Stimulated activated naive CD8-positive, alpha-beta T cell treated with anti-CD3 and anti-CD28 coated beads, Interleukin-15, amount 100 ng/mL, for 72 hours (primary cell): Measurements from ENCODE around the gene SP6.

Experiments used
- ATAC-seq: fragments of 150-1000 bp; cut with Tn5 transposase; 2 replicates; pipeline ENCODE4 v1.10.0; 2021; ENCODE audit warnings: mild to moderate bottlenecking, moderate library complexity
- DNase-seq, 2 donors: peaks; one replicate each; pipeline ENCODE4 v3.0.0; 2021 to 2022
- H3K27ac Mint-ChIP-seq, 2 donors: one replicate each; pipeline ENCODE4 v1.8.0; 2022; ENCODE audit warnings: mild to moderate bottlenecking in 2 of 2, mixed read lengths in 2 of 2, moderate library complexity in 2 of 2
- H3K27me3 Mint-ChIP-seq: one replicate; pipeline ENCODE4 v1.8.0; 2022; ENCODE audit warnings: mixed read lengths
- H3K4me1 Mint-ChIP-seq: one replicate; pipeline ENCODE4 v1.8.0; 2022; ENCODE audit warnings: mild to moderate bottlenecking, mixed read lengths
- H3K4me3 Mint-ChIP-seq, 2 donors: one replicate each; pipeline ENCODE4 v1.8.0; 2022; ENCODE audit warnings: mild to moderate bottlenecking in 2 of 2, mixed read lengths in 2 of 2, moderate library complexity in 1 of 2
- H3K9me3 Mint-ChIP-seq, 2 donors: one replicate each; pipeline ENCODE4 v1.8.0; 2022; ENCODE audit warnings: mixed read lengths in 2 of 2

Gene SP6

GRCh38 chr17:47870056-47870455 is 19.1 kb upstream of the SP6 start:
- Mint-ChIP-seq H3K27me3 (peaks cover 58% of the 10 kb centered on the region), H3K4me1 (peaks cover 10% of the 10 kb centered on the region), H3K9me3 (no peaks in the 10 kb centered on the region), H3K4me3 (no peak overlapping the region), H3K27ac (no peak overlapping the region)
- no peak for ATAC-seq
- no peak for DNase-seq

GRCh38 chr17:47869114-47869513 is 18.2 kb upstream of the SP6 start:
- DNase-seq, result no peak
- no peaks in the 10 kb centered on the region for H3K9me3 Mint-ChIP-seq
- ATAC-seq, result no peak
- peaks cover 48% of the 10 kb centered on the region for H3K27me3 Mint-ChIP-seq
- peaks cover 17% of the 10 kb centered on the region for H3K4me1 Mint-ChIP-seq
- H3K4me3 Mint-ChIP-seq, result no peak overlapping the region
- no peak overlapping the region for H3K27ac Mint-ChIP-seq

- Mint-ChIP-seq H3K9me3 (no peaks in the 10 kb centered on the region), H3K27ac (no peak overlapping the region), H3K4me3 (no peak overlapping the region), H3K4me1 (peaks cover 17% of the 10 kb centered on the region), H3K27me3 (peaks cover 39% of the 10 kb centered on the region)
- DNase-seq, result no peak
- ATAC-seq, result no peak
Observed at GRCh38 chr17:47867813-47868533, 17.0 kb upstream of the SP6 start.

GRCh38 chr17:47866941-47867340 is 16.0 kb upstream of the SP6 start:
- Mint-ChIP-seq H3K27ac (no peak overlapping the region), H3K4me1 (peaks cover 17% of the 10 kb centered on the region), H3K9me3 (no peaks in the 10 kb centered on the region), H3K27me3 (peaks cover 29% of the 10 kb centered on the region), H3K4me3 (no peak overlapping the region)
- ATAC-seq (no peak), DNase-seq (no peak)

- DNase-seq (no peak), ATAC-seq (no peak)
- no peaks in the 10 kb centered on the region for H3K9me3 Mint-ChIP-seq
- peaks cover 14% of the 10 kb centered on the region for H3K27me3 Mint-ChIP-seq
- H3K27ac Mint-ChIP-seq, result peak overlapping the region in 1 of 2 donors; percentile 64
- no peak overlapping the region for H3K4me3 Mint-ChIP-seq
- peaks cover 17% of the 10 kb centered on the region for H3K4me1 Mint-ChIP-seq
Observed at GRCh38 chr17:47864791-47865216, 13.8 kb upstream of the SP6 start.

- H3K4me1 Mint-ChIP-seq, result peaks cover 17% of the 10 kb centered on the region
- no peak overlapping the region for H3K27ac Mint-ChIP-seq
- H3K4me3 Mint-ChIP-seq, result no peak overlapping the region
- ATAC-seq (no peak), DNase-seq (no peak)
- H3K9me3 Mint-ChIP-seq, result no peaks in the 10 kb centered on the region
- peaks cover 17% of the 10 kb centered on the region for H3K27me3 Mint-ChIP-seq
Observed at GRCh38 chr17:47862621-47863440, 11.9 kb upstream of the SP6 start.

- H3K27ac Mint-ChIP-seq, result no peak overlapping the region
- H3K4me1 Mint-ChIP-seq, result peaks cover 10% of the 10 kb centered on the region
- no peaks in the 10 kb centered on the region for H3K9me3 Mint-ChIP-seq
- no peak overlapping the region for H3K4me3 Mint-ChIP-seq
- DNase-seq (no peak), ATAC-seq (no peak)
- peaks cover 35% of the 10 kb centered on the region for H3K27me3 Mint-ChIP-seq
Observed at GRCh38 chr17:47860386-47860785, 9.4 kb upstream of the SP6 start.

- Mint-ChIP-seq H3K4me1 (peaks cover 10% of the 10 kb centered on the region), H3K27me3 (peaks cover 61% of the 10 kb centered on the region), H3K27ac (no peak overlapping the region), H3K4me3 (no peak overlapping the region), H3K9me3 (no peaks in the 10 kb centered on the region)
- DNase-seq, result no peak
- no peak for ATAC-seq
Observed at GRCh38 chr17:47857551-47858455, 6.8 kb upstream of the SP6 start.

- Mint-ChIP-seq H3K4me3 (no peak overlapping the region), H3K9me3 (no peaks in the 10 kb centered on the region), H3K27ac (no peak overlapping the region), H3K27me3 (peaks cover 70% of the 10 kb centered on the region), H3K4me1 (peaks cover 19% of the 10 kb centered on the region)
- DNase-seq (no peak), ATAC-seq (no peak)
Observed at GRCh38 chr17:47856830-47857229, 5.9 kb upstream of the SP6 start.

GRCh38 chr17:47855737-47856136 is 4.8 kb upstream of the SP6 start:
- H3K4me3 Mint-ChIP-seq, result no peak overlapping the region
- no peak for DNase-seq
- no peaks in the 10 kb centered on the region for H3K9me3 Mint-ChIP-seq
- H3K27me3 Mint-ChIP-seq, result peaks cover 79% of the 10 kb centered on the region
- H3K27ac Mint-ChIP-seq, result peak overlapping the region in 1 of 2 donors; percentile 22
- H3K4me1 Mint-ChIP-seq, result peaks cover 26% of the 10 kb centered on the region
- ATAC-seq, result no peak

- peaks cover 44% of the 10 kb centered on the region for H3K4me1 Mint-ChIP-seq
- DNase-seq (no peak), ATAC-seq (no peak)
- H3K9me3 Mint-ChIP-seq, result no peaks in the 10 kb centered on the region
- H3K27me3 Mint-ChIP-seq, result peaks cover 83% of the 10 kb centered on the region
- no peak overlapping the region for H3K4me3 Mint-ChIP-seq
- H3K27ac Mint-ChIP-seq, result no peak overlapping the region
Observed at GRCh38 chr17:47853616-47854015, 2.7 kb upstream of the SP6 start.

GRCh38 chr17:47852113-47852949 is 1.4 kb upstream of the SP6 start:
- no peak for ATAC-seq
- no peak for DNase-seq
- Mint-ChIP-seq H3K9me3 (no peaks in the 10 kb centered on the region), H3K27ac (no peak overlapping the region), H3K4me3 (peak overlapping the region; percentile 70 to 76), H3K27me3 (peaks cover 96% of the 10 kb centered on the region), H3K4me1 (peaks cover 47% of the 10 kb centered on the region)

GRCh38 chr17:47851764-47852112 is 775 bp upstream of the SP6 start:
- ATAC-seq (peak; percentile 19), DNase-seq (no peak)
- no peaks in the 10 kb centered on the region for H3K9me3 Mint-ChIP-seq
- peaks cover 98% of the 10 kb centered on the region for H3K27me3 Mint-ChIP-seq
- peaks cover 53% of the 10 kb centered on the region for H3K4me1 Mint-ChIP-seq
- peak overlapping the region; percentile 70 to 76 for H3K4me3 Mint-ChIP-seq
- no peak overlapping the region for H3K27ac Mint-ChIP-seq

- no peak for DNase-seq
- ATAC-seq, result no peak
- Mint-ChIP-seq H3K9me3 (no peaks in the 10 kb centered on the region), H3K4me1 (peaks cover 55% of the 10 kb centered on the region), H3K27ac (no peak overlapping the region), H3K4me3 (peak overlapping the region; percentile 69 to 80), H3K27me3 (peaks cover 98% of the 10 kb centered on the region)
Observed at GRCh38 chr17:47850373-47850691, 631 bp downstream of the SP6 start.

GRCh38 chr17:47848198-47848513 is 2.8 kb downstream of the SP6 start:
- Mint-ChIP-seq H3K9me3 (no peaks in the 10 kb centered on the region), H3K27ac (no peak overlapping the region), H3K27me3 (peaks cover 92% of the 10 kb centered on the region), H3K4me3 (no peak overlapping the region), H3K4me1 (peaks cover 49% of the 10 kb centered on the region)
- ATAC-seq, result no peak
- no peak for DNase-seq
